Stimulated activated naive CD8-positive, alpha-beta T cell treated with anti-CD3 and anti-CD28 coated beads, Interleukin-15, amount 100 ng/mL, for 72 hours (primary cell): ENCODE data around the gene EPG5.

Source experiments
- ATAC-seq: fragments of 150-1000 bp; cut with Tn5 transposase; 2 replicates; pipeline ENCODE4 v1.10.0; 2021; ENCODE audit warnings: mild to moderate bottlenecking, moderate library complexity
- DNase-seq, 2 donors: peaks; one replicate each; pipeline ENCODE4 v3.0.0; 2021 to 2022
- H3K27ac Mint-ChIP-seq, 2 donors: one replicate each; pipeline ENCODE4 v1.8.0; 2022; ENCODE audit warnings: mild to moderate bottlenecking in 2 of 2, mixed read lengths in 2 of 2, moderate library complexity in 2 of 2
- H3K27me3 Mint-ChIP-seq: one replicate; pipeline ENCODE4 v1.8.0; 2022; ENCODE audit warnings: mixed read lengths
- H3K4me1 Mint-ChIP-seq: one replicate; pipeline ENCODE4 v1.8.0; 2022; ENCODE audit warnings: mild to moderate bottlenecking, mixed read lengths
- H3K4me3 Mint-ChIP-seq, 2 donors: one replicate each; pipeline ENCODE4 v1.8.0; 2022; ENCODE audit warnings: mild to moderate bottlenecking in 2 of 2, mixed read lengths in 2 of 2, moderate library complexity in 1 of 2
- H3K9me3 Mint-ChIP-seq, 2 donors: one replicate each; pipeline ENCODE4 v1.8.0; 2022; ENCODE audit warnings: mixed read lengths in 2 of 2

The EPG5 gene

GRCh38 chr18:45957100-45957499, 10.0 kb downstream of the EPG5 start:
- Mint-ChIP-seq H3K4me1 (peaks cover 22% of the 10 kb centered on the region), H3K4me3 (no peak overlapping the region), H3K27ac (no peak overlapping the region), H3K27me3 (no peaks in the 10 kb centered on the region), H3K9me3 (no peaks in the 10 kb centered on the region)
- ATAC-seq (no peak), DNase-seq (no peak)

GRCh38 chr18:45954070-45954934, 12.8 kb downstream of the EPG5 start:
- no peak overlapping the region for H3K4me3 Mint-ChIP-seq

GRCh38 chr18:45951016-45951714, 16.0 kb downstream of the EPG5 start:
- Mint-ChIP-seq H3K4me1 (no peaks in the 10 kb centered on the region), H3K9me3 (no peaks in the 10 kb centered on the region), H3K27me3 (no peaks in the 10 kb centered on the region), H3K27ac (no peak overlapping the region), H3K4me3 (no peak overlapping the region)
- DNase-seq (no peak), ATAC-seq (no peak)

More at GRCh38 chr18:45954070-45954934, 12.8 kb downstream of the EPG5 start:
- Mint-ChIP-seq H3K27ac (peak overlapping the region in 1 of 2 donors; percentile 39), H3K9me3 (no peaks in the 10 kb centered on the region), H3K4me1 (peaks cover 6% of the 10 kb centered on the region), H3K27me3 (no peaks in the 10 kb centered on the region)
- DNase-seq, result no peak
- no peak for ATAC-seq

- Mint-ChIP-seq H3K27ac (no peak overlapping the region), H3K27me3 (no peaks in the 10 kb centered on the region), H3K4me1 (peaks cover 8% of the 10 kb centered on the region), H3K9me3 (peaks cover 0 to 5% of the 10 kb centered on the region in 2 donors), H3K4me3 (no peak overlapping the region)
- DNase-seq, result no peak
- ATAC-seq, result no peak
Observed at GRCh38 chr18:45945669-45946068, 21.5 kb downstream of the EPG5 start.

GRCh38 chr18:45940724-45941123, 26.4 kb downstream of the EPG5 start:
- peak overlapping the region in 1 of 2 donors; percentile 48 for H3K27ac Mint-ChIP-seq
- no peaks in the 10 kb centered on the region for H3K27me3 Mint-ChIP-seq
- DNase-seq (no peak), ATAC-seq (peak; percentile 20)
- peaks cover 0 to 6% of the 10 kb centered on the region in 2 donors for H3K9me3 Mint-ChIP-seq
- H3K4me1 Mint-ChIP-seq, result peaks cover 46% of the 10 kb centered on the region
- H3K4me3 Mint-ChIP-seq, result peak overlapping the region in 1 of 2 donors; percentile 35

GRCh38 chr18:45939236-45939635, 27.9 kb downstream of the EPG5 start:
- peaks cover 49% of the 10 kb centered on the region for H3K4me1 Mint-ChIP-seq
- H3K27ac Mint-ChIP-seq, result peak overlapping the region in 1 of 2 donors; percentile 68
- no peak for ATAC-seq
- no peaks in the 10 kb centered on the region for H3K27me3 Mint-ChIP-seq
- H3K9me3 Mint-ChIP-seq, result peaks cover 0 to 6% of the 10 kb centered on the region in 2 donors
- DNase-seq, result no peak
- no peak overlapping the region for H3K4me3 Mint-ChIP-seq

GRCh38 chr18:45938488-45938935, 28.6 kb downstream of the EPG5 start:
- H3K4me1 Mint-ChIP-seq, result peaks cover 49% of the 10 kb centered on the region
- peak overlapping the region in 1 of 2 donors; percentile 68 for H3K27ac Mint-ChIP-seq
- ATAC-seq (peak; percentile 96), DNase-seq (no peak)
- peaks cover 0 to 6% of the 10 kb centered on the region in 2 donors for H3K9me3 Mint-ChIP-seq
- peak overlapping the region in 1 of 2 donors; percentile 4 for H3K4me3 Mint-ChIP-seq
- no peaks in the 10 kb centered on the region for H3K27me3 Mint-ChIP-seq

GRCh38 chr18:45935591-45936335, 31.4 kb downstream of the EPG5 start:
- peaks cover 42% of the 10 kb centered on the region for H3K4me1 Mint-ChIP-seq
- no peaks in the 10 kb centered on the region for H3K27me3 Mint-ChIP-seq
- H3K27ac Mint-ChIP-seq, result no peak overlapping the region
- no peak for DNase-seq
- peak; percentile 51 for ATAC-seq
- H3K9me3 Mint-ChIP-seq, result peaks cover 0 to 2% of the 10 kb centered on the region in 2 donors
- no peak overlapping the region for H3K4me3 Mint-ChIP-seq

GRCh38 chr18:45932708-45933107, 34.4 kb downstream of the EPG5 start:
- ATAC-seq, result no peak
- Mint-ChIP-seq H3K27me3 (no peaks in the 10 kb centered on the region), H3K4me3 (no peak overlapping the region), H3K27ac (no peak overlapping the region), H3K4me1 (peaks cover 11% of the 10 kb centered on the region), H3K9me3 (no peaks in the 10 kb centered on the region)
- no peak for DNase-seq

GRCh38 chr18:45930963-45931362, 36.2 kb downstream of the EPG5 start:
- ATAC-seq, result no peak
- no peak for DNase-seq
- Mint-ChIP-seq H3K27me3 (no peaks in the 10 kb centered on the region), H3K4me1 (peaks cover 6% of the 10 kb centered on the region), H3K27ac (no peak overlapping the region), H3K4me3 (no peak overlapping the region), H3K9me3 (no peaks in the 10 kb centered on the region)

- DNase-seq (no peak), ATAC-seq (no peak)
- no peaks in the 10 kb centered on the region for H3K27me3 Mint-ChIP-seq
- no peak overlapping the region for H3K4me3 Mint-ChIP-seq
- H3K27ac Mint-ChIP-seq, result no peak overlapping the region
- H3K9me3 Mint-ChIP-seq, result no peaks in the 10 kb centered on the region
- no peaks in the 10 kb centered on the region for H3K4me1 Mint-ChIP-seq
Observed at GRCh38 chr18:45926691-45927090, 40.4 kb downstream of the EPG5 start.

GRCh38 chr18:45926085-45926484, 41.0 kb downstream of the EPG5 start:
- Mint-ChIP-seq H3K4me3 (no peak overlapping the region), H3K27ac (no peak overlapping the region), H3K27me3 (no peaks in the 10 kb centered on the region), H3K4me1 (no peaks in the 10 kb centered on the region), H3K9me3 (no peaks in the 10 kb centered on the region)
- no peak for ATAC-seq
- no peak for DNase-seq

GRCh38 chr18:45923138-45923537, 44.0 kb downstream of the EPG5 start:
- Mint-ChIP-seq H3K9me3 (no peaks in the 10 kb centered on the region), H3K4me1 (peaks cover 10% of the 10 kb centered on the region), H3K27me3 (no peaks in the 10 kb centered on the region), H3K4me3 (no peak overlapping the region), H3K27ac (no peak overlapping the region)
- ATAC-seq (no peak), DNase-seq (no peak)

- no peak overlapping the region for H3K27ac Mint-ChIP-seq
Observed at GRCh38 chr18:45920367-45920766, 46.8 kb downstream of the EPG5 start.

GRCh38 chr18:45916302-45916701, 50.8 kb downstream of the EPG5 start:
- Mint-ChIP-seq H3K4me3 (no peak overlapping the region), H3K9me3 (no peaks in the 10 kb centered on the region), H3K27me3 (no peaks in the 10 kb centered on the region), H3K4me1 (peaks cover 10% of the 10 kb centered on the region), H3K27ac (no peak overlapping the region)
- DNase-seq (peak in 1 of 2 donors; percentile 20), ATAC-seq (no peak)

More at GRCh38 chr18:45920367-45920766, 46.8 kb downstream of the EPG5 start:
- no peak overlapping the region for H3K4me3 Mint-ChIP-seq
- DNase-seq (no peak), ATAC-seq (no peak)
- H3K4me1 Mint-ChIP-seq, result peaks cover 10% of the 10 kb centered on the region
- no peaks in the 10 kb centered on the region for H3K9me3 Mint-ChIP-seq
- no peaks in the 10 kb centered on the region for H3K27me3 Mint-ChIP-seq
